Measurements from ENCODE around the gene MYOM3.

Gene MYOM3

GRCh38 chr1:24111996-24112779 lies at the start of gene MYOM3:
TSS of gene MYOM3 (minus strand) at chr1:24112135. CDS start at chr1:24108636, 3,499 bp downstream.
- in situ Hi-C loops (cut with HindIII; ENCODE audit: low sequenced_read_pairs) = no loop called here

GRCh38 chr1:24161270-24161669 lies 49.3 kb upstream of the MYOM3 start:
- in situ Hi-C loops (cut with HindIII; ENCODE audit: low sequenced_read_pairs) = no loop called here

GRCh38 chr1:24159366-24159765 lies 47.4 kb upstream of the MYOM3 start:
- in situ Hi-C loops (cut with HindIII; ENCODE audit: low sequenced_read_pairs) = no loop called here

GRCh38 chr1:24157918-24158481 lies 46.1 kb upstream of the MYOM3 start:
- in situ Hi-C loops (cut with HindIII; ENCODE audit: low sequenced_read_pairs) = no loop called here

DNA sequence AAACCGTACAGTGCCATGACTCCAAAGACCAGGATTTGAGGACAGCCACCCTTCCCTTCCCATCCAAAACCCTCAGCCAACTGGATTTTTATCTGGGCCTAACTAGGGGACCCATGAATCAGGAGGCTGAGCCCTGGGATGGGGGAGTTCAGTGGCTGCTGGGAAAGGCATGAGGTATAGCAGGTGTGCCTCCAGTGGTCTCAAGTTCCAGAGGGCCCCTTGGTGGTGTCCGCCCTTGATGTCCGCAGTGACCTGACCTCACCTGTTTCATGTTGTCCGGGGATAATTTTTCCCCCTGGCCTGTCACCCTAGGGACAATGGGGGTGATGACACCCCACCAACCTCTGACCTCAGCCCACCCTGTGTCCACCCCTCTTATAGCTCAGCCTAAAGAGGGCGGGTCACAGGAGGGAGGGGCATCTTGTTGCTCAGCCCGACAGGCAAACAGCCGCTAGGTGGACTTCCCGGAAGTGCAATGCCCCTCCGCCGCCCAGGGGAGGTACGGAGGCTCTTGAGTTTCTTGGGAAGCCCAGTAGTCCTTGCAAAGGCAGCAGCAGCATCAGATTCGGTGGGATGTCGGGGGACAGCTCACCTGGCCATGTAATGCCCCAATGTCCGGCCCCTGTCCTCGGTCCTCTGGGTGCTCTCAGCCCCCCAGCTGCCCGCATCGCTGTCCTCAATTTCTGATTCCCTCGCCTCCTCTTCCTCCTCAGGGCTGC lies 44.8 kb upstream of the MYOM3 start:
- in situ Hi-C loops (cut with HindIII; ENCODE audit: low sequenced_read_pairs) = no loop called here

DNA sequence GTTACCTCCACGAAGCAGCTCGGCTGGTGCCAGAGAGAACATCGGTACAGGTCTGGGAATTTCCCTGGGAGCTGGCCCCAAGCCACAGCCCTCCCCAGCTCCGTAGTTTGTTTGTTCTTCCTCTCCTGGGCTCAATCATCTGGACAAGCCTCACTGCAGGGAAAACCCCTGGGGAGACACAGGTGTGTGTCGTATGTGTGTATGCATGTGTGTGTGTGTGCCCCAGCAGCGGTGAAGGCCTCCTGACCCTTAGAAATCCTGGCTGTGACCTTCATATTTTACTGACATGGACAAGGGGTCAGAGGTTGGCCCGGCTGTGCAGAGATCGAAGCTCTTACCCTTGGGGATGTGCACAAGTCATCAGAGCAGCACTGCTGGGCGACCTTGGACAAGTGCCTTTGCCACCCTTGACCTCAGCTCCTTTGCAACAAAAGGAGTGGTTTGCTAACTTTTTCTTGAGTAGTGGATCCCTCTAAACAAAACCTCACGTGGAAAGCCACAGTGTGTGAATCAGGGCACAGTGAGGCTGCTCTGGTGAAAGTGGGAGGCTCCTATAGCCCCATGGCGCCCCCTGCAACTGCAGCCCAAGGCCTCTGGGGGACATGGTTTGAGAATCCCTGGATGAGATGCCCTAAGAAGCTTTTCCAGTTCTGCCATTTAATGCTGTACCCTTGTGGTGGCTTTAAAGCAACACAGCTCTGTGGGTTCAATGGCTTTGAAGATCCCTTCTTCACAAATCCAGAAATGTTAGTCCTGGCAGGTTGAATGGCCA lies 43.3 kb upstream of the MYOM3 start:
- in situ Hi-C loops (cut with HindIII; ENCODE audit: low sequenced_read_pairs) = no loop called here

- in situ Hi-C loops (cut with HindIII; ENCODE audit: low sequenced_read_pairs) = no loop called here
These were observed 42.3 kb upstream of the MYOM3 start for GRCh38 chr1:24154215-24154614.

GRCh38 chr1:24152631-24153494 lies 40.9 kb upstream of the MYOM3 start:
- in situ Hi-C loops (cut with HindIII; ENCODE audit: low sequenced_read_pairs) = no loop called here

- in situ Hi-C loops (cut with HindIII; ENCODE audit: low sequenced_read_pairs) = no loop called here
These were observed 39.2 kb upstream of the MYOM3 start for GRCh38 chr1:24151175-24151533.

DNA sequence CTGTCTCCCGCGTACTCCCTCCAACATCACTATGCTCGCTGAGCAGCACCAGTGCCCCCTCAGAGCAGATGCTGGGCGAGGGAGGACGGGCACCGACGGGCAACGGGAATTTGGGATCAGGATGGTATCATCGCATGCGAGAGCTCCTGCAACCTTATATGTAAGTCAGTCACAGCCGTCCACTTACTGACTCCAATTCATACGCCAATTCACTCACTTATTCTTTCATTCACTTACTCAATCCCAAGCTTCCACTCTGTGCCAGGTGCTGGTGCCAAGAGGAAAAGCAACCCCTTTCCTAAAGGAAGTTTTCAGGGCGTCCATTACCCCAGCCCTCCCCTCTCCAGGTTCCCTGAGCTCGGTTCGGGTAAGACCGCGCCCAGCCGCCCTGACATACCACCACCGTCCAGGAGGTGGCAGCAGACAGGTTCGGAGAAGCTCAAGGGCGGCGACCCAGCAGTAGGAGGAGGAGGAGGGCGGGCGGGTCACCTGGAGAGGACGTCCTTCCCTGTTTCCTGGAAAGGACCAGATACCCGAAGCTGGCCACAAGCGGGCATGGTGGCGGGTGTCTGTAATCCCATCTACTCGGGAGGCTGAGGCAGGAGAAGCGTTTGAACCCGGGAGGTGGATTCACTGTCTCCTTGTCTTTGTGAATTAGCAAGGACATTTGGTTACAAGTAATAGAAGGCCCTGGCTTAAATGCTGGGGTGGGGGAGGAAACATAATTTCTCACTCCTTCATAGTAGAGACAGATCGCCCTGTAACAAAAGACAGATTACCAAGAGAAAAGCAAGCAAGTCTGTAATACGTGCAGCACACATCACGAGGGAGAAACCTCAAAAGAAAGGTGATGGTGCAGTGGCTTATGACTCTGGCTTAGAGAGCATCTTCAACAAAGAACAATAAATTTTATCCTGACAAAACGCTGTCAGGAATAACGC lies 38.6 kb upstream of the MYOM3 start:
- in situ Hi-C loops (cut with HindIII; ENCODE audit: low sequenced_read_pairs) = no loop called here

GRCh38 chr1:24149866-24150233 lies 37.9 kb upstream of the MYOM3 start:
- in situ Hi-C loops (cut with HindIII; ENCODE audit: low sequenced_read_pairs) = loop anchor here (5.0 kb wide), 1 partner anchor 43 kb away; no protein-coding TSS in a partner anchor

DNA sequence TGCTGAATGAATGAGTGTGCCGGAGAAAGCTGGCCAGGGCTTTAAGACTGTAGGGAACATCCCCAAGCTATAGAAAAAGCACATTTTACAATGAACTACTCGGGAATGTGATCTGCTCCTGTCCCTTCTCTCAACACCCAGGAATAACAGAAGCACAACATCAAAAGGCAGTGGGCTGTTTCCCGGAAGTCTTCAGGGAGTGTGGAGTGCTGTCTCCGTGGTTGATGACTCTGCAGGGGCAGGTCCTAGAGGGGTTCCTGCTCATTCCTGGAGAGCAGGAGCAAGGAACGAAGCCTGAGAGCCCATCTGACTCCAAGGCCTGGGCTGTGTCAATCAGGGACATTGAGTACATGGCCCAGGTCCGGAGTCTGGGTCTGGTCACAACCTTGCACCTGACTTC lies 35.9 kb upstream of the MYOM3 start:
- in situ Hi-C loops (cut with HindIII; ENCODE audit: low sequenced_read_pairs) = loop anchor here (5.0 kb wide), 1 partner anchor 41 kb away; no protein-coding TSS in a partner anchor

GRCh38 chr1:24147194-24147593 lies 35.3 kb upstream of the MYOM3 start:
- in situ Hi-C loops (cut with HindIII; ENCODE audit: low sequenced_read_pairs) = loop anchor here (5.0 kb wide), 1 partner anchor 40 kb away; no protein-coding TSS in a partner anchor

DNA sequence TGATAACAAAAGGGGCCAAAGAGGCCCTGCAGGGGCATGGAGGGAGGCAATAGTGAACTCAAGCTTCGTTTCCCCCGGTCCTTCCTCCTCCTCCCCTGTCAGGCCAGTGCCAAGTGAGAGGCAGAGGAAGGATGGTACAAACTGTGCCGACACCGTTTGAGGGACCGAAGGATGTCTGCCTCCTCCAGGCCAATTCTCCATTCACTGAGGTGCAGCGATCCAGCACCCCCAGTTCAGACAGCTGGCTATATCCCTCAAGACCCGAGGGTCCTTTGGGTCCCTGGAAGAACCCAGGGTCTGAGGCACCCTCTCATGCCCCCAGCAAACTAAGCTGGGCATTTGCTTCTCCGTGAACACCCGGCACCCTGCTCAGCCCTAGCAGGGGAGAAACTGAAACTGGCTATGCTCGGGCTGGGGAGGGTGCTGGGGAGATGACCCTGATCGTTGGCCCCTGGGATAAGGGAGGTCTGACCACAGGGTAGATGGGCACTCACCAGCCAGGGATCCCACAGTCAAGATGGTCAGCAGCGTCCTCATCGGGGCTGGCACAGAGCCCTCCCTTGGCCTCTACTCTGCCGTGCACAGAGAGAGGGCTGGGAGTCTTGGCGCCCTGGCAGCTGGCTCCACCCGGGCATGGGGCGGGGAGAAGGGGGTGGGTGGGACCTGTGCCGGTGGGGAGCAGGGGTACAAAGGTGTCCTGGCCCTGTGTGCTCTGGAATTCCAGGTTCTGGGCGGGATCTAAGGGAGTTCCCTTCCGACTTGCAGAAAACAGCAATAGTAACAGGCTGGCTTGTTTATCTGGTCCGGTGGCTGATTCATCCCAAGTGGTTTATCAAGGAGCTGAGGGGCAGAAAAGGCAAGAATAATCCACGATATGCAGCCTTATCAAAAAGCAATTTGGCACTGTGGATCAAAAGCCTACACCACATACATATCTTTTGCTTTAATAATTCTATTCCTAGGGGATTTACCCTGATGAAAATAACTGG lies 30.9 kb upstream of the MYOM3 start, which contains the start of gene IL22RA1:
Gene IL22RA1 (minus strand): TSS at position 595 of the 989 bp plus-strand sequence. CDS start 58 bp downstream, at position 537.
- in situ Hi-C loops (cut with HindIII; ENCODE audit: low sequenced_read_pairs) = no loop called here

GRCh38 chr1:24141311-24141997 lies 29.5 kb upstream of the MYOM3 start:
- in situ Hi-C loops (cut with HindIII; ENCODE audit: low sequenced_read_pairs) = no loop called here

- in situ Hi-C loops (cut with HindIII; ENCODE audit: low sequenced_read_pairs) = no loop called here
These were observed 28.8 kb upstream of the MYOM3 start for GRCh38 chr1:24140741-24141181.

GRCh38 chr1:24139841-24140425 lies 28.0 kb upstream of the MYOM3 start:
- in situ Hi-C loops (cut with HindIII; ENCODE audit: low sequenced_read_pairs) = no loop called here

Measured in DLD1 (cell line).